Trophoblast cell (in vitro differentiated cells and primary cell): ENCODE results near the gene ANKRD53.

Experiments used
- DNase-seq, 2 donors: peaks; one replicate each; pipeline ENCODE4 v3.0.0-alpha.2; 2016
- H2AFZ ChIP-seq: 2 replicates; pipeline ENCODE4 v1.6.1; 2013; ENCODE audit warnings: low read length, moderate library complexity, mild to moderate bottlenecking; ENCODE audit not compliant: insufficient read depth, poor library complexity
- H2AK5ac ChIP-seq: 2 replicates; pipeline ENCODE4 v1.6.1; 2013; ENCODE audit warnings: mild to moderate bottlenecking, low read length
- H2BK120ac ChIP-seq: 2 replicates; pipeline ENCODE4 v1.6.1; 2013; ENCODE audit warnings: low read length, mild to moderate bottlenecking, moderate library complexity; ENCODE audit not compliant: insufficient read depth, poor library complexity
- H2BK12ac ChIP-seq: 2 replicates; pipeline ENCODE4 v1.6.1; 2013; ENCODE audit warnings: mild to moderate bottlenecking, low read length, moderate library complexity
- H2BK5ac ChIP-seq: 2 replicates; pipeline ENCODE4 v1.6.1; 2013; ENCODE audit warnings: low read length, low read depth, moderate library complexity, mild to moderate bottlenecking; ENCODE audit not compliant: poor library complexity
- H3K14ac ChIP-seq: 2 replicates; pipeline ENCODE4 v1.6.1; 2013; ENCODE audit warnings: mild to moderate bottlenecking, low read length
- H3K18ac ChIP-seq: 2 replicates; pipeline ENCODE4 v1.6.1; 2013; ENCODE audit warnings: mild to moderate bottlenecking, low read length
- H3K23ac ChIP-seq: 2 replicates; pipeline ENCODE4 v1.6.1; 2013; ENCODE audit warnings: low read length
- H3K27ac ChIP-seq: 2 replicates; pipeline ENCODE4 v1.5.1; 2013; ENCODE audit warnings: low read depth, mild to moderate bottlenecking, inconsistent platforms, low read length, moderate library complexity
- H3K27me3 ChIP-seq: 2 replicates; pipeline ENCODE4 v1.6.1; 2013; ENCODE audit warnings: inconsistent platforms, mild to moderate bottlenecking, low read length, moderate library complexity; ENCODE audit not compliant: insufficient read depth
- H3K36me3 ChIP-seq, 2 experiments: 1 replicate in 1 of 2; 2 replicates in 1 of 2; pipeline ENCODE4 v1.6.1; 2013; ENCODE audit warnings: low read length in 2 of 2, mild to moderate bottlenecking in 2 of 2, moderate library complexity in 1 of 2; ENCODE audit not compliant: insufficient read depth in 2 of 2, control insufficient read depth in 1 of 2
- H3K4ac ChIP-seq: 2 replicates; pipeline ENCODE4 v1.6.1; 2013; ENCODE audit warnings: low read depth, mild to moderate bottlenecking, low read length, moderate library complexity
- H3K4me1 ChIP-seq, 2 experiments: 1 replicate in 1 of 2; 2 replicates in 1 of 2; pipeline ENCODE4 v1.6.1; 2013; ENCODE audit warnings: low read length in 2 of 2, mild to moderate bottlenecking in 2 of 2, moderate library complexity in 1 of 2; ENCODE audit not compliant: insufficient read depth in 2 of 2, control insufficient read depth in 1 of 2
- H3K4me2 ChIP-seq: 2 replicates; pipeline ENCODE4 v1.6.1; 2013; ENCODE audit warnings: inconsistent platforms, mild to moderate bottlenecking, low read length, moderate library complexity
- H3K4me3 ChIP-seq: 2 replicates; pipeline ENCODE4 v1.5.1; 2013; ENCODE audit warnings: mild to moderate bottlenecking, low read depth, low read length, inconsistent platforms
- H3K79me1 ChIP-seq: one replicate; pipeline ENCODE4 v1.6.1; 2013; ENCODE audit warnings: low read length
- H3K79me2 ChIP-seq: 2 replicates; pipeline ENCODE4 v1.6.1; 2013; ENCODE audit warnings: low read length, mild to moderate bottlenecking; ENCODE audit not compliant: control insufficient read depth, insufficient read depth, poor library complexity
- H3K9ac ChIP-seq: 2 replicates; pipeline ENCODE4 v1.6.1; 2013; ENCODE audit warnings: mild to moderate bottlenecking, low read length
- H3K9me3 ChIP-seq: 2 replicates; pipeline ENCODE4 v1.6.1; 2013; ENCODE audit warnings: low read depth, mild to moderate bottlenecking, control low read depth, inconsistent platforms, low read length; ENCODE audit not compliant: insufficient read depth
- H4K12ac ChIP-seq: 2 replicates; pipeline ENCODE4 v1.6.1; 2013; ENCODE audit warnings: low read depth, mild to moderate bottlenecking, low read length, moderate library complexity
- H4K8ac ChIP-seq: 2 replicates; pipeline ENCODE4 v1.6.1; 2013; ENCODE audit warnings: low read depth, mild to moderate bottlenecking, low read length, moderate library complexity
- H4K91ac ChIP-seq: one replicate; pipeline ENCODE4 v1.6.1; 2013; ENCODE audit warnings: low read depth, mild to moderate bottlenecking, low read length, moderate library complexity
- WGBS: extraction: QIAGEN DNeasy Blood & Tissue Kit; methylation state at CpG from one replicate; pipeline ENCODE4 v1.1.7; 2013; ENCODE audit warnings: missing lambda C conversion rate; ENCODE audit not compliant: insufficient read length, insufficient coverage; ENCODE audit errors: extremely low coverage; 5-methylcytosine and 5-hydroxymethylcytosine counted together

ANKRD53 gene

DNA sequence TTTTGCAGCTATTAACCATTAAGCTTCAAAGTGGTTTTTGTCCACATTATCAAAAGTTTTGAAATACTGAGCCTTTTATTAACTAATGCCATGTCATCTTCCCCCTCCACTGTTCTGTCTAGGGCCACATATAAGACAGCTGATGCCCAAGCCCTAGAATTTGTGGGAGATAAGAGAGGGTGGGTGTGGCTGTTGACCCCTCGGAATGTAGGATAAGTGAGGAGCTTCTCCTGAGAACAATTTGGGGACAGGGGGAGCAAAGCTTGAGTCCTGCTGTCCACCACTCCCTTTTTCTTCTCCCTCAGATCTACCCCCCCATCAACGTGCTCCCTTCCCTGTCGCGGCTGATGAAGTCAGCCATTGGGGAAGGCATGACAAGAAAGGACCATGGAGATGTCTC lies 14.3 kb upstream of the ANKRD53 start:
- H2BK12ac ChIP-seq: no peak overlapping the region
- no peak overlapping the region for H3K18ac ChIP-seq
- WGBS: no CpG with 5 or more reads among the region's 4 CpGs

GRCh38 chr2:70964596-70965386 lies 13.6 kb upstream of the ANKRD53 start:
- Histone ChIP-seq H3K4me3 (no peak overlapping the region), H3K4me2 (peak overlapping the region; percentile 60), H3K23ac (no peak overlapping the region), H3K27ac (no peak overlapping the region), H2AFZ (no peak overlapping the region), H3K14ac (no peak overlapping the region), H3K9me3 (peaks cover 2% of the 10 kb centered on the region), H3K4me1 (peaks cover 0 to 2% of the 10 kb centered on the region in 2 experiments), H3K18ac (no peak overlapping the region), H3K4ac (no peak overlapping the region), H4K12ac (no peak overlapping the region), H2BK5ac (no peak overlapping the region), H3K9ac (no peak overlapping the region), H2AK5ac (no peak overlapping the region), H3K36me3 (no peaks in the 10 kb centered on the region), H3K27me3 (peaks cover 3% of the 10 kb centered on the region), H3K79me1 (no peaks in the 10 kb centered on the region), H2BK12ac (no peak overlapping the region), H2BK120ac (no peak overlapping the region), H3K79me2 (no peaks in the 10 kb centered on the region), H4K8ac (no peak overlapping the region), H4K91ac (no peak overlapping the region)
- peak in 1 of 2 donors; percentile 69 for DNase-seq
- WGBS: no CpG with 5 or more reads among the region's 59 CpGs

More for the DNA sequence above, 14.3 kb upstream of the ANKRD53 start:
- Histone ChIP-seq H4K8ac (no peak overlapping the region), H3K23ac (no peak overlapping the region), H3K4ac (no peak overlapping the region), H3K9ac (no peak overlapping the region), H3K4me3 (no peak overlapping the region), H4K12ac (no peak overlapping the region), H2AK5ac (no peak overlapping the region), H3K79me1 (no peaks in the 10 kb centered on the region), H3K36me3 (no peaks in the 10 kb centered on the region), H2BK5ac (no peak overlapping the region), H3K4me2 (no peak overlapping the region), H3K9me3 (peaks cover 2% of the 10 kb centered on the region), H3K14ac (no peak overlapping the region), H3K27ac (no peak overlapping the region), H3K4me1 (peaks cover 0 to 2% of the 10 kb centered on the region in 2 experiments), H3K79me2 (no peaks in the 10 kb centered on the region), H3K27me3 (peaks cover 3% of the 10 kb centered on the region), H2AFZ (no peak overlapping the region), H2BK120ac (no peak overlapping the region), H4K91ac (no peak overlapping the region)
- no peak for DNase-seq

DNA sequence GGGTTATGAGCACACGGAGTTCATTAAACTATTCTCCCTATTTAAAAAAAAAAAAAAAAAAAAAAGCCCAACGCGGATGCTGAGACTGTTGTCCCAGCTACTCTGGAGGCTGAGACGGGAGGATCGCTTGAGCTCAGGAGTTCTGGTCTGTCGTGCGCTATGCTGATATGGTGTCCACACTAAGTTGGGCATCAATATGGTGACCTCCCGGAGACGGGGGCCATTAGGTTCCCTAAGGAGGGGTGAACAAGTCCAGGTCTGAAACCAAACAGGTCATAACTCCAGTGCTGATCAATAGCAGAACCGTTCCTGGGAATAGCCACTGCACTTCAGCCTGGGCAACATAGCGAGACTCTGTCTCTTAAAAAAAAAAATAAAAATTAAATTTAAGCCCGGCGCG lies 12.9 kb upstream of the ANKRD53 start:
- no peak overlapping the region for H3K18ac ChIP-seq
- H3K23ac ChIP-seq: no peak overlapping the region
- no peaks in the 10 kb centered on the region for H3K79me1 ChIP-seq
- H3K4me1 ChIP-seq: peaks cover 0 to 2% of the 10 kb centered on the region in 2 experiments
- no peak overlapping the region for H2AK5ac ChIP-seq
- H3K9ac ChIP-seq: no peak overlapping the region
- H2BK5ac ChIP-seq: no peak overlapping the region
- H3K14ac ChIP-seq: no peak overlapping the region
- no peak overlapping the region for H4K12ac ChIP-seq
- no CpG with 5 or more reads among the region's 14 CpGs for WGBS
- H3K4me2 ChIP-seq: no peak overlapping the region
- no peak overlapping the region for H4K91ac ChIP-seq
- H3K4ac ChIP-seq: no peak overlapping the region
- no peak overlapping the region for H2BK120ac ChIP-seq
- DNase-seq: no peak
- no peak overlapping the region for H4K8ac ChIP-seq
- no peak overlapping the region for H3K27ac ChIP-seq
- H3K79me2 ChIP-seq: no peaks in the 10 kb centered on the region
- H2BK12ac ChIP-seq: no peak overlapping the region
- H3K36me3 ChIP-seq: no peaks in the 10 kb centered on the region
- H2AFZ ChIP-seq: no peak overlapping the region
- no peak overlapping the region for H3K4me3 ChIP-seq
- peaks cover 3% of the 10 kb centered on the region for H3K27me3 ChIP-seq
- peaks cover 2% of the 10 kb centered on the region for H3K9me3 ChIP-seq

- H2AK5ac ChIP-seq: no peak overlapping the region
- no peaks in the 10 kb centered on the region for H3K36me3 ChIP-seq
- H3K18ac ChIP-seq: no peak overlapping the region
- no peak overlapping the region for H2BK12ac ChIP-seq
- H2BK120ac ChIP-seq: no peak overlapping the region
- no peak overlapping the region for H4K8ac ChIP-seq
- no peak overlapping the region for H3K4me2 ChIP-seq
- peaks cover 2% of the 10 kb centered on the region for H3K9me3 ChIP-seq
- H4K91ac ChIP-seq: no peak overlapping the region
- H3K4ac ChIP-seq: no peak overlapping the region
- no peaks in the 10 kb centered on the region for H3K79me1 ChIP-seq
- H3K27ac ChIP-seq: no peak overlapping the region
- no peak overlapping the region for H3K23ac ChIP-seq
- no peak overlapping the region for H3K9ac ChIP-seq
- no peak overlapping the region for H3K4me3 ChIP-seq
- H3K4me1 ChIP-seq: peaks cover 0 to 2% of the 10 kb centered on the region in 2 experiments
- no peak overlapping the region for H3K14ac ChIP-seq
- no peak overlapping the region for H4K12ac ChIP-seq
- no CpG with 5 or more reads among the region's 4 CpGs for WGBS
- DNase-seq: no peak
- peaks cover 3% of the 10 kb centered on the region for H3K27me3 ChIP-seq
- no peak overlapping the region for H2BK5ac ChIP-seq
- no peak overlapping the region for H2AFZ ChIP-seq
- H3K79me2 ChIP-seq: no peaks in the 10 kb centered on the region
Observed at GRCh38 chr2:70966681-70967080, 11.7 kb upstream of the ANKRD53 start.
